ENCODE results near the gene KIAA1755.

GRCh38 chr20:38167851-38168760, 92.4 kb downstream of the KIAA1755 start:
- TF ChIP-seq CTCF (IDR thresholded peaks at IDR 0.05 in 4 of 5, conservative IDR thresholded peaks at IDR 0.05 in 1 of 5) = no peak
- no peak for TF ChIP-seq POLR2A (IDR thresholded peaks at IDR 0.05)

All from gastrocnemius medialis (tissue), 4 donors.